Measurements from ENCODE around the gene ANKRD40CL. TPM values are rescaled to one million over a fixed set of nuclear protein-coding genes. Genes with fewer than 3 reads are reported as not detected.

Gene ANKRD40CL

DNA sequence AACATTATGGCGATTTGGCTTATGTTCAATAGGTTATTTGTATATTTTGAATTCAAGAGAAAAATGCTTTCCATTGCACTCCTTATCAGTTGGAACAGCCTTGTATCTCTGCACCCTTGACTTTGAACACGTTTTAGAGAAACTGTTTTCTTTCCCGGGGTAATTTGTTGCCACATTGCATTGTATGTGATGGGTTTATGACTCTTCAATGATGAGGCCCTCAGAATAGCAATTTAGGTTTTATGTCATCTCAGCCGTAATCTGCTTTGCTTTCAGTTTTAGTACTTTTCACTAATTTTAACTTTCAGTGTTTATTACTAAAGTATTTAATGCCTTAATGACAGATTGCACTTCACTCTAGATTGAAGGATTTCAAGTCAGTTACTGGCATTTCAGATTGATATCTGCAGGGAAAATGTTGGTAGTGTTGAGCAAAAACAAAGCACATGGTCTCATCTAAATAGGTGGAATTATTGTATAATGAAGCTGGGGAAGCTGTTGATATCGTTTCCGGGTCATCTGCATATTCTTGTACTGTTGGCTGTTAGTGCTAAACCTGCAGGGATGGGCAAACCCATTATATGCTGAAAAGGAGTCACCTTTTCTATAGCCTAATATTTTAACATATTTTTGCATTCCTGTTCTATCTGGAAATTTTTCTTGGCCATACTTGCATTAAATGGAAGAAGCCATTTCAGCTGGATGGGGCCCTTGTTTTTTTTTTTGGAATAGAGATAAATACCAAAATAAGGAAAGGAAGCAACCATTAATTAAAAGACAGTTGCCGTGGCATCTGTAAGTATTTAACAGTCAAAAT, 45.9 kb downstream of the ANKRD40CL start:
- no peaks in the 10 kb centered on the region for H3K9me3 ChIP-seq (replicated peaks; ENCODE audit: low read length)
- peaks cover 32% of the 10 kb centered on the region for H3K4me1 ChIP-seq (ENCODE audit: control insufficient read depth, insufficient read depth, low read length)
- no peaks in the 10 kb centered on the region for H3K27me3 ChIP-seq (ENCODE audit: control insufficient read depth, insufficient read depth, low read length)
- peak overlapping the region; percentile 96 for H3K4me2 ChIP-seq (ENCODE audit: low read length)
- peak overlapping the region; percentile 81 for H3K4me3 ChIP-seq (ENCODE audit: low read length)
- peak overlapping the region; percentile 92 for H3K9ac ChIP-seq (ENCODE audit: low read depth, low read length)
- H3K36me3 ChIP-seq (ENCODE audit: insufficient read depth, low read length) = peaks cover 2% of the 10 kb centered on the region

DNA sequence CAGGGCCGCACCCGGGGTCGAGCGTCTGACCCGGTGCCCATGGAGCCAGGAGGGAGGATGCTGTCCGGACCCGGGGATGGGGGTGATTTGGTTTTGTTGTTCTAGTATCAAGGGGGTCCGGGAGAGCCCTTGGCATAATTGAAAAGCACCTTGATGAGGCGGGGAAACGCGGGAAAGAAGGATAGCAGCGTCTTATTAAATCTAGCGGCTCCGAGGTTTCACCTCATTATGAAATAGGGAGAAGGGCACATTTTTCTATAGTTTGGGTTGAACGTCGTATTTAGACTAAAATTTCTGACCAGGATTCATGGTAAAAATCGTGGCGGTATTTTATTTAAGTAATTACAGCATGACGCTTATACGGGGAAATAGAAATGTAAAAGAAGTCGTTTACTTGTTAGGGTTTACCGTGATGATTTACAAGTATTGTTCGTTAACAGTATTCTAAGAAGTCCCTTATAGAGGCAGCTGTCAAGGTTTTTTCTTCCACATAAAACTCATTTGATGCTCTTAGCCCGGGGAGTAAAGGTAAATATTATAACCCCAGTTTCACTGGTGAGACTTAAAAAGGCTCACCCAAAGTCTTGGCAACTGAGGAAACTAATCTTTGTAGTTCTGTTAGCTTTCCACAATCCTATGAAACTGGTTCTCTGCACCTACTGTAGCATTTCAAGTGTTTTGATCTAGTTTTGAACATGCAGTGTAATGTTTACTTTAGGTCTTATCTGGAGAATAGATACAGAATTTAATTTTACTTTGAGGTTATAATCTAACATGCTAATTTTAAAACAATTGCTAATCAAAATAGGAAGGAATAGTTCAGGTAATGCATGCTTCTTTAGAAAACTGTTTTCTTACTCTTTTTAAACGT, 47.2 kb downstream of the ANKRD40CL start:
- H3K27me3 ChIP-seq (ENCODE audit: control insufficient read depth, insufficient read depth, low read length) = no peaks in the 10 kb centered on the region
- no peaks in the 10 kb centered on the region for H3K36me3 ChIP-seq (ENCODE audit: insufficient read depth, low read length)
- peaks cover 32% of the 10 kb centered on the region for H3K4me1 ChIP-seq (ENCODE audit: control insufficient read depth, insufficient read depth, low read length)
- peak overlapping the region; percentile 96 for H3K4me2 ChIP-seq (ENCODE audit: low read length)
- peak overlapping the region; percentile 81 for H3K4me3 ChIP-seq (ENCODE audit: low read length)
- H3K9me3 ChIP-seq (replicated peaks; ENCODE audit: low read length) = no peaks in the 10 kb centered on the region
- H3K9ac ChIP-seq (ENCODE audit: low read depth, low read length) = peak overlapping the region; percentile 92

DNA sequence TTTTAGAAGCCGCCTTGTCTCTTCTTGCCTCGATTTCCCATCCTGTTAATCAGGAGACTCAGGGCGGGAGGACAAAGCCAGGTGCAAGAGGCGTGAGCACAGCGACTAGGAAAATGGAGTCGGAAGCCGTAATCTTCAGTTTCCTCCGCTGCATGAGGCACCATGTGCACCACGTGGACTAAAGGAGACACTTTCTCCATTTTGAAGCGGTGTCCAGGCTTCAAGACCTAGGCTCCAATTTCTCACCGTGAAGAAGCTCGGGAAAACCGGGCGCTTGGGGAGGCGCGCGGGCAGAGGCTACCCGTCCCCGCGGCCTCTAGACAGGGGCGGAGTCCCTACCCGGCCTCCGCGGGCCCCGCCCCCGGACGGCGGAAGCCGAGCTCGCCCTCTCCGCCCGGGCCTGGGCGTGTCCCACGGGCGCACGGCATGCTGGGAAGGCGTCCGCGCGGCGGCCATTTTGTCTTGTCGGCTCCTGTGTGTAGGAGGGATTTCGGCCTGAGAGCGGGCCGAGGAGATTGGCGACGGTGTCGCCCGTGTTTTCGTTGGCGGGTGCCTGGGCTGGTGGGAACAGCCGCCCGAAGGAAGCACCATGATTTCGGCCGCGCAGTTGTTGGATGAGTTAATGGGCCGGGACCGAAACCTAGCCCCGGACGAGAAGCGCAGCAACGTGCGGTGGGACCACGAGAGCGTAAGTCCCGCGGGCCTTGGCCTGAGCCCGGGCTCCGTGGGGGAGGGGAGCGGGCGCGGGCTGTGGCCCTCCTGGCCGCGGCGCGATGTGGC, 48.0 kb downstream of the ANKRD40CL start, which contains the start of gene LUC7L3:
TSS of gene LUC7L3 (plus strand) at position 460 of the 780 bp plus-strand sequence. CDS start at position 590, 130 bp downstream.
- Histone ChIP-seq H3K4me1 (ENCODE audit: control insufficient read depth, insufficient read depth, low read length) (peaks cover 32% of the 10 kb centered on the region), H3K9me3 (replicated peaks; ENCODE audit: low read length) (no peaks in the 10 kb centered on the region), H3K4me2 (ENCODE audit: low read length) (peak within 1 kb of the TSS; percentile 96), H3K4me3 (ENCODE audit: low read length) (peak within 1 kb of the TSS; percentile 81), H3K9ac (ENCODE audit: low read depth, low read length) (peak within 1 kb of the TSS; percentile 92), H3K36me3 (ENCODE audit: insufficient read depth, low read length) (no peaks in the 10 kb centered on the region), H3K27me3 (ENCODE audit: control insufficient read depth, insufficient read depth, low read length) (no peaks in the 10 kb centered on the region)

DNA sequence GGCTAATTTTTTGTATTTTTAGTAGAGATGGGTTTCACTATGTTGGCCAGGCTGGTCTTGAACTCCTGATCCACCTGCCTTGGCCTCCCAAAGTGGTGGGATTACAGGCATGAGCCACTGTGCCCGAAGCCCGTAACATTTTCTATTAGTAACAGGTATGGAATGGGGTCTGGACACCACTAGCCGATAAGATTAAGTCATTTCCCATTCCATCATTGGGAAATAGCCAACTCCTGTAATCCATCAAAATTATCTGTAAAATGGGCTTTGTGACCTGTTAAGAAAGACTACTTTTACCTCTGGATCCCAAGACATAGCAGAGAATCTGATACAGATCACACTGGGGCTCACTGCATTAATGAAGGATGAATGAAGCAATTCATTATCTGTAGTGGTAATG, 51.8 kb downstream of the ANKRD40CL start:
- peaks cover 3% of the 10 kb centered on the region for H3K27me3 ChIP-seq (ENCODE audit: control insufficient read depth, insufficient read depth, low read length)
- no peaks in the 10 kb centered on the region for H3K36me3 ChIP-seq (ENCODE audit: insufficient read depth, low read length)
- no peaks in the 10 kb centered on the region for H3K9me3 ChIP-seq (replicated peaks; ENCODE audit: low read length)
- H3K4me3 ChIP-seq (ENCODE audit: low read length) = no peak overlapping the region
- no peak overlapping the region for H3K9ac ChIP-seq (ENCODE audit: low read depth, low read length)
- H3K4me2 ChIP-seq (ENCODE audit: low read length) = no peak overlapping the region
- peaks cover 3% of the 10 kb centered on the region for H3K4me1 ChIP-seq (ENCODE audit: control insufficient read depth, insufficient read depth, low read length)

DNA sequence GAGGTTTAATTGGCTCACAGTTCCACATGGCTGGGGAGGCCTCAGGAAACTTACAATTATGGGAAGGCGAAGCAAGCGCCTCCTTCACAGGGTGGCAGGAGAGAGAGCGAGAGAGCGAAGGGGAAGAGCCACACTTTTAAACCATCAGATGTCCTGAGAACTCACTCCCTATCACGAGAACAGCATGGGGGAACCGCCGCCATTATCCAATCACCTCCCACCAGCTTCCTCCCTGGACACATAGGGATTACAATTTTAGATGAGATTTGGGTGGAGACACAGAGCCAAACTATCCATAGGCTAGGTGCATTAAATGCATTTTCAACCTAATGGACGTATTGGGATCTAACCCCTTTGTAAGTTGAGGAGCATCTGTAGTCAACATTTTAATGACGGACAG, 54.7 kb downstream of the ANKRD40CL start:
- Histone ChIP-seq H3K27me3 (ENCODE audit: control insufficient read depth, insufficient read depth, low read length) (peaks cover 3% of the 10 kb centered on the region), H3K9me3 (replicated peaks; ENCODE audit: low read length) (no peaks in the 10 kb centered on the region), H3K4me3 (ENCODE audit: low read length) (no peak overlapping the region), H3K4me1 (ENCODE audit: control insufficient read depth, insufficient read depth, low read length) (peaks cover 14% of the 10 kb centered on the region), H3K36me3 (ENCODE audit: insufficient read depth, low read length) (no peaks in the 10 kb centered on the region), H3K4me2 (ENCODE audit: low read length) (no peak overlapping the region), H3K9ac (ENCODE audit: low read depth, low read length) (no peak overlapping the region)

Small RNAs within 50 kb of the gene (small RNA-seq; reads per million reads assigned to genes)
- gene AC005921.1 = not detected
- not detected for gene MIR8059

Measured in skeletal muscle satellite cell (primary cell).